Astrocyte (in vitro differentiated cells and primary cell): ENCODE measurements around the gene CFAP70. TPM values are rescaled to one million over a fixed set of nuclear protein-coding genes. Genes with fewer than 3 reads are reported as not detected.

Experiments used
- total RNA-seq: library from RNA; stranded (reverse); gene quantifications from 2 replicates; pipeline ENCODE4 v1.2.1, GENCODE V29; 2021

CFAP70 gene
- total RNA-seq, 1 donor from 2014 or later = 1.3 TPM

Other genes with a start within 250 kb of the CFAP70 start
- gene NUDT13, start 248.4 kb downstream of the CFAP70 start, total RNA-seq = 2.2 and 2.4 TPM in 2 replicates
- 33.7 and 35.6 TPM in 2 replicates for gene ECD, start 190.9 kb downstream of the CFAP70 start, total RNA-seq
- 14.0 and 14.9 TPM in 2 replicates for gene FAM149B1, start 190.7 kb downstream of the CFAP70 start, total RNA-seq
- gene DNAJC9, start 111.6 kb downstream of the CFAP70 start, total RNA-seq = 18.9 and 23.3 TPM in 2 replicates
- gene MRPS16, start 106.2 kb downstream of the CFAP70 start, total RNA-seq = 57.5 and 67.0 TPM in 2 replicates
- gene ANXA7, start 55.2 kb upstream of the CFAP70 start, total RNA-seq = 74.7 and 79.6 TPM in 2 replicates
- 0.87 and 1.1 TPM in 2 replicates for gene MSS51, start 74.7 kb upstream of the CFAP70 start, total RNA-seq
- 29.2 and 30.8 TPM in 2 replicates for gene PPP3CB, start 137.2 kb upstream of the CFAP70 start, total RNA-seq
- 70.4 and 85.9 TPM in 2 replicates for gene USP54, start 232.5 kb upstream of the CFAP70 start, total RNA-seq